Neural cell (in vitro differentiated cells): ENCODE measurements around the gene GTF3A. TPM values are rescaled to one million over a fixed set of nuclear protein-coding genes. Genes with fewer than 3 reads are reported as not detected.

Experiments used
- H2AFZ ChIP-seq: fragments of 200-600, 300-800 bp; sonication (generic), shearing (Covaris generic); 2 replicates; pipeline ENCODE4 v1.6.0; 2014; ENCODE audit warnings: low read depth, mild to moderate bottlenecking, antibody characterized with exemption, low read length, moderate library complexity
- H3F3A ChIP-seq: fragments of 200-600 bp; shearing (Covaris generic); 2 replicates; pipeline ENCODE4 v1.6.1; 2016; ENCODE audit warnings: mild to moderate bottlenecking, moderate library complexity, mixed read lengths, antibody characterized with exemption, low read length; ENCODE audit not compliant: insufficient read depth, poor library complexity, severe bottlenecking
- H3K27ac ChIP-seq: fragments of 200-600, 300-800 bp; sonication (generic), shearing (Covaris generic); 2 replicates; pipeline ENCODE4 v1.5.1; 2014; ENCODE audit warnings: mild to moderate bottlenecking, low read length, moderate library complexity
- H3K27me3 ChIP-seq: fragments of 300-800, 200-600 bp; sonication (generic), shearing (Covaris generic); 2 replicates; pipeline ENCODE4 v1.6.0; 2014; ENCODE audit warnings: mild to moderate bottlenecking, low read depth, low read length, moderate library complexity; ENCODE audit not compliant: insufficient read depth
- H3K36me3 ChIP-seq: fragments of 300-800, 200-600 bp; sonication (generic), shearing (Covaris generic); 2 replicates; pipeline ENCODE4 v1.5.1; 2014; ENCODE audit warnings: mild to moderate bottlenecking, antibody characterized with exemption, low read length, moderate library complexity; ENCODE audit not compliant: insufficient read depth
- H3K4me2 ChIP-seq: fragments of 300-800, 200-600 bp; sonication (generic), shearing (Covaris generic); 2 replicates; pipeline ENCODE4 v1.6.0; 2014; ENCODE audit warnings: mild to moderate bottlenecking, low read length
- H3K4me3 ChIP-seq: fragments of 300-800, 200-600 bp; sonication (generic), shearing (Covaris generic); 2 replicates; pipeline ENCODE4 v1.5.1; 2014; ENCODE audit warnings: mild to moderate bottlenecking, low read length, moderate library complexity
- H3K79me2 ChIP-seq: fragments of 200-600 bp; shearing (Covaris generic); replicated peaks from 2 replicates; pipeline ENCODE4 v1.6.0; 2014; ENCODE audit warnings: mild to moderate bottlenecking, low read length, moderate library complexity; ENCODE audit not compliant: insufficient read depth
- H3K9ac ChIP-seq: fragments of 300-800, 200-600 bp; sonication (generic), shearing (Covaris generic); 2 replicates; pipeline ENCODE4 v1.6.1; 2016; ENCODE audit warnings: mild to moderate bottlenecking, low read length, mixed read lengths
- H3K9me2 ChIP-seq: fragments of 200-600 bp; shearing (Covaris generic); 2 replicates; pipeline ENCODE4 v1.6.1; 2016; ENCODE audit warnings: mild to moderate bottlenecking, low read length, mixed read lengths; ENCODE audit not compliant: insufficient read depth
- H3K9me3 ChIP-seq: fragments of 200-600, 300-800 bp; sonication (generic), shearing (Covaris generic); 2 replicates; pipeline ENCODE4 v1.6.1; 2016; ENCODE audit warnings: mild to moderate bottlenecking, mixed run types, low read length, moderate library complexity, mixed read lengths
- H4K20me1 ChIP-seq: fragments of 200-600 bp; shearing (Covaris generic); 2 replicates; pipeline ENCODE4 v1.6.1; 2016; ENCODE audit warnings: mild to moderate bottlenecking, mixed run types; ENCODE audit not compliant: insufficient read depth
- EP300 ChIP-seq: fragments of 450-650 bp; conservative IDR thresholded peaks from 2 replicates; pipeline ENCODE4 v1.6.1; 2014; ENCODE audit warnings: antibody characterized with exemption, mild to moderate bottlenecking, moderate library complexity; ENCODE audit not compliant: poor library complexity, severe bottlenecking
- EZH2 ChIP-seq: fragments of 200-600, 300-800 bp; shearing (Covaris generic), sonication (generic); IDR thresholded peaks from 2 replicates; pipeline ENCODE4 v1.6.1; 2014; ENCODE audit warnings: antibody characterized with exemption, low read length, borderline replicate concordance, mild to moderate bottlenecking; ENCODE audit not compliant: insufficient read depth, poor library complexity, severe bottlenecking
- MXI1 ChIP-seq: fragments of 450-650 bp; conservative IDR thresholded peaks from 2 replicates; pipeline ENCODE4 v1.6.1; 2014; ENCODE audit warnings: antibody characterized with exemption, mild to moderate bottlenecking; ENCODE audit not compliant: poor library complexity, severe bottlenecking
- POLR2AphosphoS5 ChIP-seq: IDR thresholded peaks from 2 replicates; pipeline ENCODE4 v1.6.1; 2012
- RAD21 ChIP-seq: fragments of 450-650 bp; conservative IDR thresholded peaks from 2 replicates; pipeline ENCODE4 v1.6.1; 2014; ENCODE audit warnings: antibody characterized with exemption, mild to moderate bottlenecking, moderate library complexity
- REST ChIP-seq: IDR thresholded peaks from 2 replicates; pipeline ENCODE4 v1.6.1; 2012; ENCODE audit warnings: borderline replicate concordance
- SMC3 ChIP-seq: fragments of 450-650 bp; conservative IDR thresholded peaks from 2 replicates; pipeline ENCODE4 v1.6.1; 2014; ENCODE audit warnings: antibody characterized with exemption, mild to moderate bottlenecking, moderate library complexity; ENCODE audit not compliant: poor library complexity
- TAF1 ChIP-seq: IDR thresholded peaks from 2 replicates; pipeline ENCODE4 v1.6.1; 2012; ENCODE audit warnings: low read depth
- polyA plus RNA-seq: library from polyadenylated mRNA; depleted of rRNA; stranded (reverse); fragments of >200 nt; gene quantifications from 2 replicates; pipeline ENCODE4 v1.2.3, GENCODE V29; 2014
- TF ChIP-seq, protein P1 (sequence below): fragments of 450-650 bp; IDR thresholded peaks from 2 replicates; pipeline ENCODE4 v1.5.1; 2014; ENCODE audit warnings: antibody characterized with exemption, mild to moderate bottlenecking, moderate library complexity; ENCODE audit not compliant: poor library complexity, severe bottlenecking

The GTF3A gene
- polyA plus RNA-seq, 1 donor from 2014 or later = 104 TPM

DNA sequence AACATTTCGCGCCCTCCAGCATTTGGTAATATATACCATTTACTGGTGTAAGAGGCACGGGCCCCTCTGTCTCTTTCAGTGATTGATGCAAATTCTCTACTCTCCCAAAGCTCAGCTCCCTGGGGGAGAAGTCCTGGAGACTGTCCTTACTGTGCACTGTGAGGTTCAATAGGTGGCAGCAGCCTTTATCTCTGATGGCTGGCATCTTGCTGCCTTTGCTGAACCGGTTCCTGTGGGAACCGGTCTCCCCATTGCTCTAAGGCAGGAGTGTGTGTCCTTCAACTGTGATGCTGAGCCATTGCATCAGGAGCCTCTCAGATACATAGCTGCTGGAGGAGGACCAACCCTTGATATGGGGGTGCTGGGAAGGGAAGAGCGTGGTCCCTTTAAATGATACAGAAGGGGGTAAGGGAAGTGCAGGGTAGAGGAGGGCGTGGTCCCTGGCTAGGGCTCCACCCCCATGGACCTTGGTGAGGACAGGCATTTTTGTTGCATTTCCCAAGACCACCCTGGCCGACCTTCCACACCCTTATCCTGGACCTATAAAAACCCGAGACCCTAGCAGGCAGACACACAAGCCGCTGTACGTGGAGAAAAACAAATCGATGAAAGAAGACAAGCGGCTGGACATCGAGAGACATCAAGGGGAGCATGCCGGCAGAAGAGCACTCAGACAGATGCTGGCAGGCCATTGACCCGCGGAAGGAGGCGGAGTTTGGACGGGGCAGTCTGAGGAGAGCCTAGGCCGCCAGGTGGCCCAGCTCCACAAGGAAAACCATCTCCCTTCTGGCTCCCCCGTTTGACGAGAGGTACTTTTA is 41.1 kb upstream of the GTF3A start:
- no peaks in the 10 kb centered on the region for H3K9me2 ChIP-seq

GRCh38 chr13:27384285-27384684 is 40.1 kb upstream of the GTF3A start:
- Histone ChIP-seq H3K36me3 (no peaks in the 10 kb centered on the region), H3K79me2 (no peaks in the 10 kb centered on the region), H3K4me2 (no peak overlapping the region), H2AFZ (no peak overlapping the region), H3K27ac (no peak overlapping the region), H3K4me3 (no peak overlapping the region), H3F3A (no peaks in the 10 kb centered on the region), H3K9me3 (no peaks in the 10 kb centered on the region), H3K9me2 (no peaks in the 10 kb centered on the region), H3K9ac (no peak overlapping the region), H4K20me1 (no peaks in the 10 kb centered on the region), H3K27me3 (no peaks in the 10 kb centered on the region)
- TF ChIP-seq MXI1 = no peak
- TF ChIP-seq, protein P1, sequence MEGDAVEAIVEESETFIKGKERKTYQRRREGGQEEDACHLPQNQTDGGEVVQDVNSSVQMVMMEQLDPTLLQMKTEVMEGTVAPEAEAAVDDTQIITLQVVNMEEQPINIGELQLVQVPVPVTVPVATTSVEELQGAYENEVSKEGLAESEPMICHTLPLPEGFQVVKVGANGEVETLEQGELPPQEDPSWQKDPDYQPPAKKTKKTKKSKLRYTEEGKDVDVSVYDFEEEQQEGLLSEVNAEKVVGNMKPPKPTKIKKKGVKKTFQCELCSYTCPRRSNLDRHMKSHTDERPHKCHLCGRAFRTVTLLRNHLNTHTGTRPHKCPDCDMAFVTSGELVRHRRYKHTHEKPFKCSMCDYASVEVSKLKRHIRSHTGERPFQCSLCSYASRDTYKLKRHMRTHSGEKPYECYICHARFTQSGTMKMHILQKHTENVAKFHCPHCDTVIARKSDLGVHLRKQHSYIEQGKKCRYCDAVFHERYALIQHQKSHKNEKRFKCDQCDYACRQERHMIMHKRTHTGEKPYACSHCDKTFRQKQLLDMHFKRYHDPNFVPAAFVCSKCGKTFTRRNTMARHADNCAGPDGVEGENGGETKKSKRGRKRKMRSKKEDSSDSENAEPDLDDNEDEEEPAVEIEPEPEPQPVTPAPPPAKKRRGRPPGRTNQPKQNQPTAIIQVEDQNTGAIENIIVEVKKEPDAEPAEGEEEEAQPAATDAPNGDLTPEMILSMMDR = no peak

More for the DNA sequence above, 41.1 kb upstream of the GTF3A start:
- Histone ChIP-seq H3K9ac (no peak overlapping the region), H4K20me1 (no peaks in the 10 kb centered on the region), H3K36me3 (no peaks in the 10 kb centered on the region), H3K9me3 (no peaks in the 10 kb centered on the region), H3K27me3 (no peaks in the 10 kb centered on the region), H3K27ac (no peak overlapping the region), H3K79me2 (no peaks in the 10 kb centered on the region), H3K4me2 (no peak overlapping the region), H3F3A (no peaks in the 10 kb centered on the region), H3K4me3 (no peak overlapping the region), H2AFZ (no peak overlapping the region)
- TF ChIP-seq MXI1 (no peak), SMC3 (no peak), POLR2AphosphoS5 (no peak), EP300 (no peak), TAF1 (no peak), REST (no peak), EZH2 (no peak), RAD21 (no peak)
- TF ChIP-seq, protein P1 = no peak
